GM18499 (cell line): ENCODE measurements around the gene MRPL24.
"Not testable (repeated sequence)": the region's sequence is repeated elsewhere in the genome, so short reads cannot be mapped to it uniquely, and the experiment has no call there.

ENCODE experiments used
- ATAC-seq: cut with Tn5 transposase; IDR thresholded peaks from one replicate; pipeline ENCODE4 v1.9.1; 2021; ENCODE audit warnings: moderate number of reproducible peaks; ENCODE audit not compliant: insufficient read depth, unreplicated experiment

Gene MRPL24

GRCh38 chr1:156740741-156741480 lies at the start of gene MRPL24:
MRPL24 (minus strand) TSS chr1:156741088; CDS start chr1:156738704, 2,384 bp downstream.
- peak; percentile 71 for ATAC-seq

- no peak for ATAC-seq
Observed at GRCh38 chr1:156789621-156790318, 48.9 kb upstream of the MRPL24 start.

- ATAC-seq, result no peak
Observed at GRCh38 chr1:156788136-156788535, 47.2 kb upstream of the MRPL24 start.

- ATAC-seq, result no peak
Observed at GRCh38 chr1:156786640-156787039, 45.8 kb upstream of the MRPL24 start.

GRCh38 chr1:156785458-156785857 lies 44.6 kb upstream of the MRPL24 start:
- no peak for ATAC-seq

GRCh38 chr1:156781585-156782186 lies 40.8 kb upstream of the MRPL24 start:
- ATAC-seq, result no peak

GRCh38 chr1:156777573-156777972 lies 36.7 kb upstream of the MRPL24 start:
- ATAC-seq, result no peak

GRCh38 chr1:156776942-156777341 lies 36.1 kb upstream of the MRPL24 start:
- ATAC-seq, result no peak

- no peak for ATAC-seq
Observed at GRCh38 chr1:156775799-156776198, 34.9 kb upstream of the MRPL24 start.

- ATAC-seq, result no peak
Observed at GRCh38 chr1:156773607-156774006, 32.7 kb upstream of the MRPL24 start.

GRCh38 chr1:156772728-156773497 lies 32.0 kb upstream of the MRPL24 start:
- no peak for ATAC-seq

- no peak for ATAC-seq
Observed at GRCh38 chr1:156772222-156772621, 31.3 kb upstream of the MRPL24 start.

GRCh38 chr1:156768610-156769295 lies 27.9 kb upstream of the MRPL24 start:
- ATAC-seq, result no peak

GRCh38 chr1:156767879-156768604 lies 27.2 kb upstream of the MRPL24 start:
- no peak for ATAC-seq

GRCh38 chr1:156767101-156767878 lies 26.4 kb upstream of the MRPL24 start, which contains the start of gene PRCC:
PRCC (plus strand) TSS chr1:156767535; CDS start chr1:156767772, 237 bp downstream.
- ATAC-seq, result peak; percentile 73

GRCh38 chr1:156766298-156767100 lies 25.6 kb upstream of the MRPL24 start:
- ATAC-seq, result no peak

- ATAC-seq, result no peak
Observed at GRCh38 chr1:156765666-156766065, 24.8 kb upstream of the MRPL24 start.

GRCh38 chr1:156765136-156765535 lies 24.2 kb upstream of the MRPL24 start:
- ATAC-seq, result not testable (repeated sequence)
